ENCODE data around the gene RELT.

Gene RELT

DNA sequence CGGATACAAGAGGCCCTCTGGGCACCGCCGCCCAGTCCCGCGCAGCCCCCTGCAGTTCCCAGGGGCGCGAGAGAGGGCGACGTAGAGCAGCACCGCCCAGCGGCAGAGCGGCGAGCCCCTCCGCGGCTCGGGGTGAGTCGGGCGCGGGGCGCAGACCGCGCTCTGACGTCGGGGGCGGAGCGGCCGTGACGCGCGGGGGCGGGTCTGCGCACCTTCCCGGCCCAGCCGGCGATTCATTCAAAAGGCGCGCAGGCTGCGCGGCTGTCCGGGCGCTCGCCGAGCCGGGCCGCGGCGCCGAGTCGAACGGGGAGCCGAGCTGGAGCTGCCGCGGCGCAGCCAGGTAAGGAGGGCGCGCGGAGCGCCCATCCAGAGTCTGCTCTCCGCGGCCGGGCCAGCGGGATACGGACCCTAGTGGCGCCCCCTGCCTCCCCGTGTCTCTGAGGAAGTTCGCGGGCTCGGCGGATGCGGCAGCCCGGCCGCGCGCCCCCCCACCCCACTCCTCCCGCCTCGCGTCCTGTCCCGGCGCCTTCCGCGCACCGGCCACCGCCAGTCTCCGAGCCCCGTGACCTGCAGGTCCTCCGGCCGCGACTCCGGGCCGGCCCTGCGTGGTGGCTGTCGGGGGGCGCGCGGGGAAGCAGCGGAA, at the start of gene RELT:
Gene RELT, plus strand, starts transcription at position 240 of the 643 bp plus-strand sequence. CDS start 12,738 bp downstream, outside the sequence.
- DNase-seq (ENCODE audit: low spot score) = peak; percentile 92

DNA sequence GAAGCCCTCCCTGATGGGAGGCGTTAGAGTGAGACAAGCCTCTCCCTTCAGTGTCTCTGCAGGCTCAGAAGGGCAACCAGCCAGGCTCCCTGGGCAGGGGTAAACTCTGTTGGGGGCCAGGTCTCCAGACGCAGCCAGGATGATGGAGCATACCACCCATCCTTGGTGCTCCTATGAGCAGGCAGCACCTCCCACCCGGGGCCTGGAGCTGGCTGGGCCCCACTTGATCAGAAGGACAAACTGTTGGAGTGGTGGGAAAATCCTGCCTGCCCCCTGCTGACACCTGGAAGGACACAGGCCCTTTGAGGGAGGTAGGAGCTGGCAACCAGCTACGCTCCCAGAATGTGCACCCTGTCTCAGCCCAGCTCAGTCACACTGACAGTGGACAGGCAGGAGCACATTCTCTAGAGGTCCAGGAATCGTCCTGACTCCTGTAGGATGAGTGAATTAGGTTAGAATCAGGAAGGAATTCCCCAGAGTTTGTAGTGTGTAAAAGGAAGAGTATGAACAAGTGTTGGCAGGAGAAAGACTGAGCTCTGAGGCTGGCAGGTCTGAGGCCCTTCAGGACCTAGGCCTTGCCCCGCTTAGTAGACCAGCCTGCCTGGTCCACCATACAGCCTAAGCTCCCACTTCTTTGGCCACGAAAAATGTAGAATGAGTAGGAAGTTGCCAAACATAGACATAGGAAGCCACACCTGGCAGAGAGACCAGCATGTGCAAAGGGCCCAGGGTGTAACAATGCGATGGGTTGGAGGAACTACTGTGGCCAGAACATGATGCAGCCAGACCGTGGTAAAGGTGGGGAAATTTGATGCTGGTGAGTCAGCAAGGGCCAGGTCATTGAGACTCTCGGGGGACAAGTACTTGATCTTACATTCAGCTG, 49.0 kb upstream of the RELT start:
- DNase-seq (ENCODE audit: low spot score) = no peak

DNA sequence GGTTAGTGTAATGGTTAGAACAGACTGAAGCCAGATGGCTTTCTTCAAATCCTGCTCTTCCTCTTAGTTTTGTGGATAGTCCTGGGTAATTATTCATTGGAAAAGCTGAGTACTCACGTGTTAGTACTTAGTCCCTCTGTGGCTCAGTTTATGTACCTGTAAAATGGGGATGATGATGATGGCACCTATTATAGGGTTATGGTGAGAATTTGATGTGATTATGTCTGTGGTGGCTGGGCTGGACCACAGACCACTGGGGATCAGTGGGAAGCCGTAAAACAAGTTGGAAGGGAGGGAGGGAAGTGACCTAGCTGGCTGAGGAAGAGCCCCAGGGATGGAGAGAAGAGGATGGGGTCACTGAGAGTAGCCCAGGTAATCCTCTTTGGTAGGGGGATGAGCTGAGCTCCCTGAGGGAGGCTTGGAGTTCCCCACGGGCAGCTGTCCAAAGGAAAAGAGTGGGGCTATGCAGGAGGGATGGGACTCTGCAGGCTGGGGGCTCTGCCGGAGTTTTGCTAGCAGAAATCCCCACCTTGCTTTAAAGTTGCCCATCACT, 48.3 kb upstream of the RELT start:
- DNase-seq (ENCODE audit: low spot score) = no peak

DNA sequence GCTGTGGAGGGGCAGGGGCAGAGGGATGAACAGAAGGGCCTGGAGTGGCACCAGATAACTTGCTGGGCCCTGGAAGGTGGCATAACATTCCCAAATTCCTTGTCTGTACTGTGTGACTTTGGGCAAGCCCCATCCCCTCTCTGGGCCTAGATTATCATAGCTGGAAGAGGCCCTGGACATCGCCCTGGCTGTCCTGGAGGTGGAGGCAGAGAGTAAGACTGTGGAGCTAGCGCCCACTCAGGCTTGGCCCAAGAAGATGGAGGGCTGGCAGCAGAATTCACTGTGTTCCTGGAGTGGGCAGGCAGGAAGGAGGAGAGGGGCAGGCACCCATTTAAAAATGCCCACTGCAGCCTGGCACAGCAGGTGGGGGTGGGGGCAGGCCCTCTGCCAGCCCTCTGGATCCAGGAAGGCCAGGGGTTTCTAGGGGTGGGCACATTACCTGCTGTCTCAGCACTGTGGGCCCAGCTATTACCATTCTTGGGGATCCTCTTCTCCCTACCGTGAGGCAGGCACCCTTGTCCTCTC, 45.6 kb upstream of the RELT start:
- peak; percentile 57 for DNase-seq (ENCODE audit: low spot score)

DNA sequence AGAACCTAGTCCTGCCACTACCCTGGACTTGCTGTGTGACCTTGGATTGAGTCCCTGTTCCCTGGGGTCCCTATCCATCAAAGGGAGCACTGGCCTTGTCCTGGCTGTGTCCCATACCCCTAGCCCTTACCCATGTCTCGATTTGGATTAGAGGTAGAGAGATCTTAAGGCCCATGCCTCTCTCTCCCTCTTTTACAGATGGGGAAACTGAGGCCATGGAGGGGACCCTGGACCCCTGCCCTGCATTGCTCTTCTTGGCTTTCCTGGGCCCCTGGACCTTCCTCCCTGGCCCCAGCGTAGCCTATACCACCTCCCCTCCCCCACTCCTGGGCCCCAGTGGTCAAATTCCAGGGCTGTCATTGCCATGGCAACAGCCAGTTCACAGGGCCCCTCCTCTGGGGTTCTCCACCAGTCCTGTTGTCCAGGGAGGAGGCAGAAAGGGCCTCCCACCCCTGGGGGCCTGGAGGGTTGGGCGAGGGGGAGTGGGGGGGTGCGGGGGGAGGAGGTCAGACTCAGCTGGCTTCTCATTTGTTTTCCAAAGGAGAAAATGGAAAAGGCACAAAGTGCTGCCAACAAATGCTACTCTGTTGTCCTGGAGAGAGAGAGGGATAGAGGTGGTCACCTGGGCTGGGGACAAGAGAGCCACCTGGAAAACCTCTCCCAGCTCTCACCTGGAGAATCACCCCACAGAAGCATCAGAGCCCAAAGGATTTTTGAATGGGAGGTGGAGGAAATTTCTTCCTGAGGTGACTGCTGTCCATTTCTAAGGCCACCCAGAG, 44.9 kb upstream of the RELT start:
- no peak for DNase-seq (ENCODE audit: low spot score)

DNA sequence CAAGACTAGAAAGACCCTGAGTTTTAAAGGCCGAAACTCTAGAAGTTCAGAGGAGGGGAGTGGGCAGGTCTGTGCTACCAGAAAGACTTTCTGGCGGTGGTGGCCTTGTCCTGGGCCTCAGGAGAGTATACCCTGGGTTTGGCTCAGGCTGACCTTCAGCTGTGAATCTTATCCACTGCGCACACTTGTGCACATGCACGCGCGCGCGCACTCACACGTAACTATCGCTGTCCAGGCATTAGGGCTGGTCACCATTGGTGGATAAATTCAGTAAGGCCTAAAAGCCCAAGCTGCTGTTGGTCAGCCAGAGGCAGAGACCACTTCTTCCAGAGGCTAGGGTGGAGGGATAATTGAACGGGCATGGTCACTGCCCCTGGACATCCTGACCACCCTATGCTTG, 43.0 kb upstream of the RELT start:
- no peak for DNase-seq (ENCODE audit: low spot score)

DNA sequence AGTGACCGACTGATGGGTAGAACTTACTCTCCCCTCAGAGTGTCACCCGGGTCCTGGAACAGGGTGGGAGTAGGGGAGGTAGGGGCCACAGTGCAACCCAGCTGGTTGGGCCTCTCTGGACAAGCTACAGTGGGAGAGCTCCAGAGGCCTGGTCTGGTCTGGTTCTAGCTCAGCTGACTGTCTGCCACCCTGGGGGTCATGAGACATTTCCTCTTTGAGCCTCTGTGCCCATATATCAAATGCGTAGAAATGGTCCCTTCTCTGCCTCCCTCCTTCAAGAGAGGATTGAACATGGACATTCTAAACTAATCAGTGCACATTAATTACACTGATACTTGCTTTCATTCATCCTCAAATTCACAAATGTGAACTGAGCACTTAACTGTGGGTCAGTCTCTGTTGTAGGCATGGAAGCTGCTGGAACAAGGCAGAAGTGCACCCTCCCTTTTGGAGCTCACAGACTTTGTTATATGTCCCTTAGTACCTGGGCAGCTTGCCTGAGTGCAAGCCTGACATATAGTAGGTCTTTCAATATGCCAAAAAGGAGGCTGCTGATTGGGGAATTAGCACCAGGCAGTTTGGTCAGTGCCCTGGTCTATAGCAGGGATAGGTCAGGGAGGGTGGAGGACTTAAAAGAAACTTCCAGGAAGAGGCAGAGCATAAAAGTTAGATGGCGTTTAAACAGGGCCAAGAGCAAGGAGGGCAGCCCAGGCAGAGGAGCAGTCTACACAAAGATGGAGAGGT, 42.4 kb upstream of the RELT start:
- no peak for DNase-seq (ENCODE audit: low spot score)

DNA sequence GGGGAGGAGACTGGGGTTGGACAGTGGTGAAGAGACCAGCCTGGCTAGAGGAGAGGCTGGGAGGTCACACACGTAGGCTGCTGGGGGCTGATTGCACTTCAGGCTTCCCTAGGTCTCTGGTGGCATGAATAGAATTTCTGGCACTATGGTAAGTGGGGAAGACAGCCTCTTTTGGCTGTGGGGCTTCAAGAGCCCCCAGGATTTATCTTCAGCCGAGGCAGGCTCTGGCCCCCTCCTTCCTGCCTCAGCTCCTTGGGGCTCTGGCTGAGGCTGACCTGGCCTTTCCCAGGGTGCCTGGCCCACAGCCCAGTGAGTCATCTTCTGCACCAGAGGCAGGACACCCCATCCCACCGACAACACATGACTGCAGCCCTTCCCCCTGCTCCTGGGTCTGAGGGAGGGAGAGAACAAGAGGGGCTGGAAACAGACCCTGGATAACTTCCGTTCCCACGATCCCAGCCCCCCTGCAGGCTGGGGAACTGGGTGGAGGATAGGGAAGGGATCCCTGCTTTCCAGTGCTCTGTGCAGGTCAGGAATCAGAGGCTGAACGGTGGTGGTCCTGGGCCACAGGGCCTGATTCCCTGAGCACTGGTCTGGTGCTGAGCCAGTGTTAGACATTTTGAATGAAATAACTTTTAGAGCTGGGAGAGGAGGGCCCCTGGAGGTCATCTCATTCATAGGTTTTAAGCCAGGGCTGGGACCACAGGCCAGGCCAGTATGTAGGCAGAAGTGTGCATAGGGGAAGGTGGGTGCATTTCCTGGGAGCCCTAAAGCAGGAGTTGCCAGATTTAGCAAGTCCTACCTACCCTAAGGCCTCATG, 41.6 kb upstream of the RELT start:
- peak; percentile 61 for DNase-seq (ENCODE audit: low spot score)

DNA sequence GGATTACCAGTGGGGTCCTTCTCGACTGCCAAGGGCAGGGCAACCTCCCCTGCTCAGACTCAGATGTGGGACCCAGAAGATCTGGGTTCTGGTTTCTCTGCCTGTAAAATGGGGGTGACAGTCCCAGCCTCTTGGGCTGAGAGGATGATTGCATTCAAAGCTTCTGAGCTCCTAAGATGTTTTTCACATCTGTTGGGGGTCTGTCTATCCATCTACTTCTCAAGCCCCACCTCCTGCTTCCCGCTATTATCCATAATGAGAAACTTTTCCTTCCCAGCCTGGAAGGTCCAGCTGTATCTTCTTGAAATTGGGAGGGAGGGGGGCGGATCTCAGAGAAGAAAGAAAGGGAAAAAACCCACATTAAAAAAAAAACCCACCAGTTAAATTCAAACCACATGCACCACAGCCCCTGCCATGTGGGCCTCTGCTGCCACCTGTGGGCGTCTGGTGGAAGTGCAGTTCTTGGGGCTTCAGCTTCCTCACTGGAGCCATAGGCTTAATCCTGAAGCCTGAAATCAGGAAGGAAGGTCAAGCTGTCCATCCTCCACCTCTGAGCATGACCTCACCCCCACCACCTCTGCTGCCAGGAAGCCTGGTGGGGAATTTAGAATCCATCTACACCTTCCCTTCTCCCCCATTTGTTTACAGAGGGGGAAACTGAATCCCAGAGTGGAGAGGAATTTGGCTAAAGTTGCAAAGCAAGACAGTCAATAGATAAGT, 40.8 kb upstream of the RELT start:
- DNase-seq (ENCODE audit: low spot score) = peak; percentile 72

DNA sequence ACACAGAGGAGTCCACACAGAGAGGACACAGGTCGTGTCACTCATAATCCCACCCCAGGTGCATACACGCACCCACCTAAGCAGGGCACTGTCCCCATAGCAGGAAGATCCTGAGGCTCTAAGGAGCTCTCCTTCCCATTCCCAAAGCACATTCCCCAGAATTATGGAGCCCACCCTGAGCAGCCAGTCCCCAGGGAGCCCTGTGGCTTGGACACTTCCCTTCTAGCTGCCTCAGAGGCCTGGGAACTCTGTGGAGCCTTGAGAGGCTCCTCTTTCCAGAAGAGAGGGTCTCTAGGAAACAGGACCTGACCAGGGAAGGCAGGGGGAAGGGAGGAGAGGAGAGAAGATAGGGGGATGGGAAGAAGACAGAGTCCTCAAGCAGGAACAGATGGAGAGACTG, 38.4 kb upstream of the RELT start:
- DNase-seq (ENCODE audit: low spot score) = no peak

GRCh38 chr11:73338279-73338678, 37.9 kb upstream of the RELT start:
- no peak for DNase-seq (ENCODE audit: low spot score)

DNA sequence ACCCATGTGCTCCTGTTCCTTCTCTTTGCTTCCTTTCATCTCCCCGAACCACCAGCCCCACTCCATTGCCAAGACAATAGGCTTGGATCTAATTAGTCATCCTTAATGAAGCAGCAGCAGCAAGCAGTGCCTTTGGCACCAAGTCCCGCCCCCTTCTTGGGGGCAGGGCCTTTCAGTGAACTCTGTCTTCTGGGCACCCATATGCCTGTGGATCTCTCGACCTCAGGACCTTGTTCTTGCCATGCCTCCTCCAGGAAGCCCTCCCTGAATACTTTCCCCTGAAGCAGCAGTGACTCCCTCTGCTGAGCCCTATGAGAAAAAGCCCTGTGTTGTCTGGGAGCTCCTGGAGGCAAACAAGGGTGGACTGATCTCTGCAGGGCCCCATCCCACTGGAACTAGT, 36.0 kb upstream of the RELT start:
- peak; percentile 19 for DNase-seq (ENCODE audit: low spot score)

- DNase-seq (ENCODE audit: low spot score) = no peak
Observed at GRCh38 chr11:73342633-73343032, 33.6 kb upstream of the RELT start.

- no peak for DNase-seq (ENCODE audit: low spot score)
Observed at GRCh38 chr11:73343076-73343873, 32.9 kb upstream of the RELT start.

GRCh38 chr11:73344191-73344607, 32.0 kb upstream of the RELT start:
- DNase-seq (ENCODE audit: low spot score) = no peak

DNA sequence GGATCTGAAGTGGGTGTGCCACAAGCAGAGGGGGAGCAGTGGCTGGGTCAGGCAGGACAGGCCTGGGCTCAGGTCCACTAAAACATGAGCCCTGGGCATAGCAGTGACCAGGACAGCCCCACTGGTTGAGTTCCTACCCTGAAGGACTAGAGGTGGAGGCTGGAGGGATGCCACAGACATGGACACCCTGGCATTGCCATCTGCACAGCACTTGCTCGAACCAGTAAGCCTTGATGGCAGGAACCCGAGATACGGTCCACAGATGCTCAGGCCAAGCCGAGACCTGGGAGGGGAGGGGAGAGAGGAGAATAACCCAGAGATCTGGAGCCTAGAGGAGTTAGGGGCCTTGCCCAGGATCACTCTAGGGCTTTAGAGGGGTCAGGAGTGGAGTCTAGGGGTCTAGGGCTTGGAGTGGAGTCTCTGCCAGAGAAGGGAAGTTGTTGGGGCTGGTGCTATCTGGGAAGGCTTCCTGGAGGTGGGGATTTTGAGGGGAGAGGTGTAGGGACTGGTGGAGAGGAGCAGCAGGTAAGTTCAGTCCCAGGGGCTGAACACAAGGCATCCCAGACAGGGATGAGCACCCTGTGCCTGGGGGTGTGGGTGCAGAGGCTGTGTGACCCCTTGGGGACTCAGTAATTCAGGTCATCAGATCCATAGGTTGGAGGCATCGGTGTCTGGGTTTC, 30.6 kb upstream of the RELT start:
- no peak for DNase-seq (ENCODE audit: low spot score)

DNA sequence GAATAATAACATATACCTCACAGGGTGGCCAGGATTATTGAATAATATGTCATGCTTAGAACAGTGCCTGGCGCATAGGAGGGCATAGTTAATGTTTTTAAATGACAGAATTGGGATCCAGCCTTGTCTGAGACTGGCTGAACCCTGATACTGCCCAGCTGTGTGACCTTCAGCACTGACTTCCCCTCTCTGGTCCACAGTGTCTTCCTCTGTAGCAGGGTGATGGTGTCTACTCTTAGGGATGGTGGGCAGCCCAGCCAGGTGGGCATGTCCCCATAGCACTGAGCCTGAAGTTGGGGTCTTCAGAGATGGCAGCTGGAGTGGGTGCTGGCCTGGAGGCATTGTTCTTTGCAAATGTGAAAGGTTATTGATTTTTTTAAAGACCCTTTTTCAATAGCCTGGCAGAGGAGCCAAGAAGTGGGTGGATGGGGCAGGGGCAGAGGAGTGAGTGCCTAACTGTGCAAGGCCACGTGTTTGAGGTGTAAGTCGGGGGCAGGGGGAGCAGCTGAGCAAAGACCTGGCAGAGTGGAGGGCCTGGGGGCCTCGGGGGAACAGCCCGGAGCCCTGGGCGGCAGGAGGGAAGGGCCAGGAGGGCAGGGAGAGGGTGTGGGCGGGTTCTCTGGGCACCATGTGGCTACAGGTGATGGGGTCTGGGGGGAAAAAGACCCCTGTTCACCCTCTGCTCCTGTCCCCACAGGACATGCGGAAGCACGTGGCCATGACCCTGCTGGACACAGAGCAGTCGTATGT, 29.8 kb upstream of the RELT start:
- DNase-seq (ENCODE audit: low spot score) = no peak

GRCh38 chr11:73347067-73347466, 29.1 kb upstream of the RELT start:
- no peak for DNase-seq (ENCODE audit: low spot score)
